Spleen (tissue), 11 donors: Measurements from ENCODE around the gene IGSF21. TPM values are rescaled to one million over a fixed set of nuclear protein-coding genes. Genes with fewer than 3 reads are reported as not detected.

ENCODE experiments used
- DNase-seq: peaks from one replicate; pipeline ENCODE4 v3.0.0-alpha.2; 2020
- H3K27ac ChIP-seq, 8 donors: fragments of 200-600 bp; sonication (generic) in 7 of 8; 1 replicate in 4 of 8; 2 replicates in 4 of 8; pipeline versions ENCODE4 v1.5.0 to v1.8.0; 2016 to 2021; ENCODE audit warnings: inconsistent platforms in 4 of 8, mild to moderate bottlenecking in 4 of 8, moderate library complexity in 1 of 8
- H3K27me3 ChIP-seq, 7 donors: fragments of 200-600 bp; sonication (generic) in 6 of 7; replicated peaks in 1 of 7; 1 replicate in 4 of 7; 2 replicates in 3 of 7; pipeline versions ENCODE4 v1.5.0 to v1.8.0; 2016 to 2021; ENCODE audit warnings: inconsistent platforms in 3 of 7, mild to moderate bottlenecking in 1 of 7
- H3K36me3 ChIP-seq, 6 donors: fragments of 200-600 bp; sonication (generic) in 5 of 6; 1 replicate in 4 of 6; 2 replicates in 2 of 6; pipeline versions ENCODE4 v1.5.0 to v1.8.0; 2016 to 2021; ENCODE audit warnings: inconsistent platforms in 2 of 6
- H3K4me1 ChIP-seq, 6 donors: fragments of 200-600 bp; sonication (generic) in 5 of 6; 1 replicate in 3 of 6; 2 replicates in 3 of 6; pipeline versions ENCODE4 v1.5.0 to v1.8.0; 2016 to 2021; ENCODE audit warnings: inconsistent platforms in 3 of 6
- H3K4me3 ChIP-seq, 8 donors: fragments of 200-600 bp; sonication (generic) in 7 of 8; 1 replicate in 4 of 8; 2 replicates in 4 of 8; pipeline versions ENCODE4 v1.5.0 to v1.8.0; 2016 to 2021; ENCODE audit warnings: inconsistent platforms in 4 of 8, mild to moderate bottlenecking in 4 of 8, moderate library complexity in 2 of 8
- H3K9me3 ChIP-seq, 8 donors: fragments of 200-600 bp; sonication (generic) in 7 of 8; 1 replicate in 4 of 8; 2 replicates in 4 of 8; pipeline versions ENCODE4 v1.5.0 to v1.8.0; 2016 to 2021; ENCODE audit warnings: inconsistent platforms in 4 of 8
- CTCF ChIP-seq, 11 experiments: fragments of 200-600 bp in 7 of 11; fragments of 450-650 bp in 4 of 11; sonication (generic) in 4 of 11; IDR thresholded peaks in 8 of 11; conservative IDR thresholded peaks in 3 of 11; 1 replicate in 7 of 11; 2 replicates in 4 of 11; pipeline versions ENCODE4 v1.4.0 to v1.8.0; 2016 to 2021; ENCODE audit warnings: antibody characterized with exemption in 11 of 11, inconsistent platforms in 4 of 11, mild to moderate bottlenecking in 1 of 11
- POLR2A ChIP-seq, 3 donors: fragments of 450-650 bp; IDR thresholded peaks; one replicate each; pipeline ENCODE4 v1.5.1; 2017; ENCODE audit warnings: antibody characterized with exemption in 3 of 3, mild to moderate bottlenecking in 1 of 3
- POLR2AphosphoS5 ChIP-seq, 3 donors: sonication (generic); formaldehyde crosslinking; IDR thresholded peaks; one replicate each; pipeline ENCODE4 v1.5.1; 2017; ENCODE audit warnings: antibody characterized with exemption in 3 of 3
- WGBS, 5 donors: extraction: QIAGEN DNeasy Blood & Tissue Kit in 3 of 5; methylation state at CpG; one replicate each; pipeline versions ENCODE4 v1.1.5 to v1.1.7; 2013 to 2018; 5-methylcytosine and 5-hydroxymethylcytosine counted together
- intact Hi-C: fragments of 100-400 bp; cut with DNase I; formaldehyde crosslinking; loops from one replicate; pipeline ENCODE4 v1.15.0; 2023; ENCODE audit warnings: low total_unique reads
- polyA plus RNA-seq, 3 donors: library from polyadenylated mRNA; stranded (reverse); fragments of 200-250 nt; gene quantifications; one replicate each; pipeline ENCODE4 v1.2.1, GENCODE V29; 2013
- total RNA-seq, 7 donors: library from RNA; depleted of rRNA in 3 of 7; stranded (reverse); fragments of >200 nt in 3 of 7; fragmentation: NEBNext Ultra II Directional in 4 of 7; extraction: Animal tissue kit (Norgen Biotek cat#: 25700) in 4 of 7; gene quantifications; one replicate each; pipeline versions ENCODE4 v1.1.0 to v1.2.1, GENCODE V29; 2016 to 2021
- donor health status: healthy with polysubstance abuse.
- donor health status: DM: no; HTN: no; CAD: no; lungs with moderate emphysema.
- donor health status: DM: no; HTN: no; CAD: no.
- donor health status: Bipolar disorder and iron deficiency.
- donor health status: healthy.
- donor health status: DM: no; HTN: no; CAD: no.
- donor health status: DM: yes; HTN: yes; CAD: no.

The IGSF21 gene
- total and polyA plus RNA-seq, 10 donors = 1.6 to 35.0 (median 20.6) TPM

- no peak for DNase-seq
- Histone ChIP-seq H3K27me3 (peaks cover 0 to 50% (median 0%) of the 10 kb centered on the region in 7 donors), H3K4me3 (no peak overlapping the region), H3K4me1 (no peaks in the 10 kb centered on the region), H3K27ac (no peak overlapping the region), H3K36me3 (no peaks in the 10 kb centered on the region), H3K9me3 (no peaks in the 10 kb centered on the region)
- 16 to 39% (median 25%) methylated on average over 4 of the region's 4 CpGs for WGBS, 5 donors
- intact Hi-C loops = no loop called here
- TF ChIP-seq POLR2A (IDR thresholded peaks at IDR 0.05) (no peak), CTCF (IDR thresholded peaks at IDR 0.05 in 8 of 11, conservative IDR thresholded peaks at IDR 0.05 in 3 of 11) (no peak), POLR2AphosphoS5 (IDR thresholded peaks at IDR 0.05) (no peak)
Measured at GRCh38 chr1:18328803-18329202, 221.2 kb downstream of the IGSF21 start.

DNA sequence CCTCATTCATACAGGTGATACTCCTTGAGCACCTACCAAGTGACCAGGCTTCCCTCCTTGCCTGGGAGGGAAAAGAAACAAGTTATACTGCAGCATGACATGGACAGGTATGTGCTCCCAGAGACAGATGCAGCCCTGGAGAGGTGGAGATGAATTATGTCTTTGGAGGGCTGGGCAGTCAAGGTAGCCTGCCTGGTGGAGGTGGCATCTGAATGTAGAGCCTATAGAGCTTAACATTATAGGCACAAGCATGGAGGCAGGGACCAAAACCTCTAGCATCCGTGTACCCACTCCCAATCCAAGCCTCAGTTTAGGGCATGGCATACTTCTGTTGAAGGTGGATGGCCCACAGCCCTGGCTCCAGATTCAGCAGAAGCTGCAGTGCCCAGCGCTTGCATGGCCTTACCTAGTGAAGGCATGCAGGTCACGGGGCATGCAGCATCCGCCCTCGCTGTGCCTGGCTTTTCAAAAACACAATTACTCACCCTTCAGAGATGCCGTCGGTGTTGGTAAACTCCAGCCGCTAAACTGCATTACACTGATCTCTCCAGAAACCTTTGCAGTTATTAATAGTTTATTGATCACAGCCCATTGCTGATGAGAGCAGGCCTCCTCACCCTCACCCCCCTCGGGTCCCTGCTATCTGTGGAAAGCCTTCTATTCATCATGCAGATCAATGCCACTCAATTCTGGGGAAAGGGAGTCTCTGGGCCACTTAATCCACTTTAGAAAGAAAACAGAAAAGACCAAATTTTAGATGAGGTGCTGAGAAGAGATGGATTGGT is 222.1 kb downstream of the IGSF21 start:
- intact Hi-C loops = no loop called here
- Histone ChIP-seq H3K27ac (no peak overlapping the region), H3K4me3 (no peak overlapping the region), H3K36me3 (no peaks in the 10 kb centered on the region), H3K4me1 (no peaks in the 10 kb centered on the region), H3K27me3 (peaks cover 0 to 45% (median 0%) of the 10 kb centered on the region in 7 donors), H3K9me3 (no peaks in the 10 kb centered on the region)
- TF ChIP-seq CTCF (IDR thresholded peaks at IDR 0.05 in 8 of 11, conservative IDR thresholded peaks at IDR 0.05 in 3 of 11) (no peak), POLR2A (IDR thresholded peaks at IDR 0.05) (no peak), POLR2AphosphoS5 (IDR thresholded peaks at IDR 0.05) (no peak)
- 79 to 88% (median 84%) methylated on average over 9 of the region's 9 CpGs for WGBS, 5 donors
- no peak for DNase-seq

DNA sequence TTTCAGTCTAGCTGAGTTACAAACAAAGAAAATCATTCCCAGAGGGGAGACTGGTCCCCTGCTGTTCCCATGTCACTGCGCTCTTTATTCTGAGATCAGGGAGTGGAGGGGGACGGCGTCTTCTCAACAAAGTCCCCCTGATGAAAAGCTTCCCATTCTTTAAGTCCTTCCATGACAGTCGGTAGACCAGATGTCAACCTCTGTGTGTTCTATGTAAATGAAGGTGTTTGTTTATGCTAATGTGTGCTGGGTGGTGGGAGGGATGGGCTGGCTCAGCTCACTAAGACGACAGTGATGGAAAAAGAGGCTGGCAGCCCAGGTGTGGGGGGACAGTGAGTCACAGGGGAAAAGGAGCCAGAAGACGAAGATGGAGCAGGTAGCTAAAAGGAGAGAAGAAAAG is 225.0 kb downstream of the IGSF21 start:
- H3K27ac ChIP-seq = no peak overlapping the region
- no peak for TF ChIP-seq CTCF (IDR thresholded peaks at IDR 0.05 in 8 of 11, conservative IDR thresholded peaks at IDR 0.05 in 3 of 11)
- no peak for TF ChIP-seq POLR2AphosphoS5 (IDR thresholded peaks at IDR 0.05)
- no peak for TF ChIP-seq POLR2A (IDR thresholded peaks at IDR 0.05)
- no peak for DNase-seq
- H3K27me3 ChIP-seq = peaks cover 0 to 40% (median 0%) of the 10 kb centered on the region in 7 donors
- no peaks in the 10 kb centered on the region for H3K9me3 ChIP-seq
- no peaks in the 10 kb centered on the region for H3K36me3 ChIP-seq
- 29 to 49% (median 35%) methylated on average over 6 of the region's 6 CpGs for WGBS, 5 donors
- H3K4me1 ChIP-seq = no peaks in the 10 kb centered on the region
- intact Hi-C loops = no loop called here
- H3K4me3 ChIP-seq = no peak overlapping the region

DNA sequence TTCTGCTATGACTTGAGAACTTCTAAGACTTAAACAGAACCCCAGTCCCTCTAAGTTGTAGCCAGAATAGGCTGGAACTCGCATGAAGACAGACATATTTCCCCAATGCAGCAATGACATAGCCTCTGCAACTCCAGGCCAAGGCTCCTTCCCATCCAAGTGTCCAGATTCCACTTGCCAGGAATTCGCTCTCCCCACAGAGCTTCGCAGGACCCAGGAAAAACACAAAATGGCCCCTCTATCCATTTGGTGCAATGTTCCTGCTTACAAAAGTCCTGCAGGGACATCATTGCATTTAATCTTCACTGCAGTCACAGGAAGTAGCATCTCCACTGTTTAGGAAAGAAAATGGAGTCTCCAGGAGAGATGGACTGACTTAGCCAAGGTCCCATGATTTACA is 225.6 kb downstream of the IGSF21 start:
- no peaks in the 10 kb centered on the region for H3K4me1 ChIP-seq
- intact Hi-C loops = no loop called here
- 76 to 91% (median 79%) methylated on average over 3 of the region's 3 CpGs for WGBS, 5 donors
- no peak overlapping the region for H3K4me3 ChIP-seq
- H3K27me3 ChIP-seq = peaks cover 0 to 40% (median 0%) of the 10 kb centered on the region in 7 donors
- DNase-seq = no peak
- H3K36me3 ChIP-seq = no peaks in the 10 kb centered on the region
- TF ChIP-seq POLR2A (IDR thresholded peaks at IDR 0.05) = no peak
- no peak for TF ChIP-seq POLR2AphosphoS5 (IDR thresholded peaks at IDR 0.05)
- no peak overlapping the region for H3K27ac ChIP-seq
- no peaks in the 10 kb centered on the region for H3K9me3 ChIP-seq
